Omental fat pad (tissue), 4 donors: ENCODE results near the gene TUBGCP6. TPM values are rescaled to one million over a fixed set of nuclear protein-coding genes. Genes with fewer than 3 reads are reported as not detected.

Experiments
- ATAC-seq: fragments of 150-250 bp; one replicate; pipeline ENCODE4 v1.9.1; 2016; ENCODE audit warnings: mild to moderate bottlenecking, moderate library complexity; ENCODE audit not compliant: low FRiP score
- DNase-seq: peaks from one replicate; pipeline ENCODE4 v3.0.0-alpha.2; 2019; ENCODE audit warnings: low spot score
- CTCF ChIP-seq, 3 donors: fragments of 450-650 bp; IDR thresholded peaks; one replicate each; pipeline ENCODE4 v1.5.1; 2016 to 2017; ENCODE audit warnings: antibody characterized with exemption in 3 of 3, mild to moderate bottlenecking in 3 of 3, moderate library complexity in 2 of 3
- total RNA-seq, 4 donors: library from RNA; depleted of rRNA; stranded (reverse); fragments of >200 nt; gene quantifications; one replicate each; pipeline ENCODE4 v1.1.0, GENCODE V29; 2016

Gene TUBGCP6
- total RNA-seq, 4 donors from 2014 or later, result 32.7 to 52.2 (median 33.5) TPM

DNA sequence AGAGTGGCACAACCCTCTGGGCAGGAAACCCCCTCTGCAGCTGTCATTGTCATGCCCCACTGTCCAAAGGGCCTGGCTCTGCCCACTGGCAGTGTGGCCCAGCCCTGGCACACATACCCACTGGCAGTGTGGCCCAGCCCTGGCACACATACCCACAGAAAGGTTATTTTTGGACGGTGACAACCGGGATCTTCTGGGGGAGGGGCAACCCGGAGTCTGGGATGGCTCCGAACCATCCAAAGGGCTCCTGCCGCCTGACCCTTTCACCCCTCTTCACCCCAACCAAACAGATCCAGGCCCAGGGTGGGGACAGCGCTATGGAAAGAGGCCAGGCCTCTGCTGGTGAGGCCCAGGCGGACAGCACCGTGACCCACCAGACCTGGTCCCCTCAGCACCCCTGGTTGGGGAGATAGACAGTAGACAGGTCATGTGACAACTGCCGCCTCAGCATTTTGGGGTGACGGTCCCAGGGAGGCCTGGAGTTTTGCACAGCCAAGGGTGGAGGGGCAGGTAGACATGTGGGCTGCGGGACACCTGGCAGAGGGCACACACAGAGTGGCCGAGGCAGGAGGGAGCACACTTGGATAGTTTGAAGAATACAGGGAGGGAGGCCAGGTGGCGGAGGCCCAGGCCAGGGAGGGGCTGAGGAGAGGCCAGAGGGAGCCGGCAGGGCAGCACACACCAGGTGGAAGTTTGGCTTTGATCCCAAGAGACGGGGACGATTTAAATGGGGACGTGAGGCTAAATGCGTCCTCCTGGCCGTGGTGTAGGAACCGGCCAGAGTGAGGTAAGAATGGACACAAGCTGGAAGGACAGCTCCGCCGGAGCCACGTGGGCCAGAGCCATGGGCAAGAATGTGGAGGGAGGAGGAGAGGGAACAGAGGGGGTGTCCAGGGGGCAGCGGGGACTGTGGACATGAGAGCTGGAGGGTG is 13.8 kb upstream of the TUBGCP6 start:
- ATAC-seq, result no peak
- no peak for DNase-seq
- TF ChIP-seq CTCF (IDR thresholded peaks at IDR 0.05), result no peak

DNA sequence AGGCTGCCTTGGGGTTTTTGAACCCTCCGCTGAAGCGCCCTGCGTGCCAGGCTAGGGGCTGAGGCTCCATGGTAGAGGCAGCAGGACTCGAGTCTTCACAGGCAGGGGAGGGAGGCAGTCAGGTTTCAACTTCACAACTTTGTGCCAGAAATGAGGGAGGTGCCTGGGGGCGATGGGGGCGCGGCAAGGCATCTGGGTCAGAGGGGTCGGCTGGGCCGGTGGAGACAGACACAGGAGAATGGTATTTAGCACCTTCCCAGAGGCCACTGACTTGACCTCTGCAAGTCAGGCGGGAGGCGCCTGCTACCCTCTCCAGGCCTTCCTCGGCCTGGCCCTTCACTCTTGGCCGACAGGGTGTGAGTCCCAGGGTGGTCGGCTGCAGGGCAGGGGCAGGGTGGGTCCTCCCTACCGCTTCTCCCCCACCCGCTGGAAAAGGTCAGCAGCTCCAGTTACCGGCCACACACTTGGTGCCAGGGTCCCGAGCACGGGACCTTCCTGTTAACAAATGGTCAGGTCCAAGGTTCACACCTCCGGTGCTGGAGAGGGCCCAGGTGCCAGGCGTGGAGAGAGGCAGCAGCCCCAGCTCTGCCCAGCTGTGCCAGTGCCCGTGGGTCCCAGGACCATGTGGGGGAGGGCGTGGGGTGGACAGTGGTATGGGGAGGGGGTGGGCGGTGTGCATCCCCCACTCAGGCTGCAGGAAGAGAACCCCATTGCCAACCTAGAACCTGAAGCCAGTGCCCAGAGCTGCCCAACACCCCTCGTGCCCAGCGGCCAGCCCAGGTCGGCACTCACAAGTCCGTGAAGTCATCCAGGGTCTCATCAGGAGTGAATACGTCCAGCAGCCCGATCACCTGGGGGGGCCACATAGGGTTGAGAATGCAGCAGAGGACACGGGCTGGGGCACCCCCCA is 12.9 kb upstream of the TUBGCP6 start:
- no peak for TF ChIP-seq CTCF (IDR thresholded peaks at IDR 0.05)
- DNase-seq, result no peak
- no peak for ATAC-seq

- TF ChIP-seq CTCF (IDR thresholded peaks at IDR 0.05), result no peak
- DNase-seq (no peak), ATAC-seq (no peak)
These were observed 12.2 kb upstream of the TUBGCP6 start for GRCh38 chr22:50257041-50257440.

DNA sequence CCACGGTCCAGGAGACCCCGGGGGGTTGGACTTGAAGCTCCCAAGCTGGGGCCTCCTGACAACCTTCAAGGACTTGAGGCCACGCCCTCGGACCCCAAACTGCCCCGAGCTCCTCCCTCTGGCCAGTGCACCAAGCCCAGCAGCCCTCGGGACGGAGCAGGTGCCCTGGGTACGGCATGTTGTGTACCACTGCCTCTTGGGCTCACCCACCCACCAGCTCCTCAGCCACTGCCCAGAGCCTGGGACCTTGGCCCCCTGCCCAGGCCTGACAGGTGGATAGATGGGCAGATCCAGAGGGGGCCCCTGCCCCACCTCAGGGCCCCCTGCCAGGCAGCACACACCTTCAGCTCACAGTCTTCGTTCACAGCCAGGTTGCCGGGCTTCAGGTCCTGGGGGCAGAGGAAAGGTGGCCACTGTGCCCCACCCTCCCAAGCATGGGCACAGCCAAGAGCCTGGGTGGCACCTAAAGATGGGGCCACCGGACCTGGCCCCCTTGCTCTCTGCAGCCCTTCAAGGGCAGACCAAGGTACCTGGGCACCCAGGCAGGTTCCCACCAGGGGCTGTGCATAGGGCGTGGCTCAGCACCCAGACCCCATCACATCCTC is 11.5 kb upstream of the TUBGCP6 start:
- DNase-seq (no peak), ATAC-seq (no peak)
- TF ChIP-seq CTCF (IDR thresholded peaks at IDR 0.05), result no peak

DNA sequence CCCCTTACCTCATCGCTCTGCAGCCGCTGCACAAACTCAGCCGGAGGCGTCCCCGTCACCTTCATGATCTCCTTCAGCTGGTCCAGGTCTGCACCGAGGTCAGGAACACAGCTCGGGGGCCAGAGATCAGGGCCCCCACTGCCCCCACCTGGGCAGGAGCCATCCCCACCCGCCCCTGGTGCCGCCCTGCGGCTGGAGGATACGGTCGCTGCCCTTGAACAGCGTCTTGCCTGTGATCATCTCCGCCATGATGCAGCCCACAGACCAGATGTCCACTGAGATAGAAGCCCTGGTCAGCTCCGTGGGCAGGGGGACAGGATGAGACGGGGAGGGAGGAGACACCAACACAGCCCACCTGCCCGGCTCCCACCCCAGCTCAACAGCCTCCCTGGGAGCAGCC is 10.8 kb upstream of the TUBGCP6 start:
- DNase-seq, result no peak
- no peak for TF ChIP-seq CTCF (IDR thresholded peaks at IDR 0.05)
- ATAC-seq, result no peak

DNA sequence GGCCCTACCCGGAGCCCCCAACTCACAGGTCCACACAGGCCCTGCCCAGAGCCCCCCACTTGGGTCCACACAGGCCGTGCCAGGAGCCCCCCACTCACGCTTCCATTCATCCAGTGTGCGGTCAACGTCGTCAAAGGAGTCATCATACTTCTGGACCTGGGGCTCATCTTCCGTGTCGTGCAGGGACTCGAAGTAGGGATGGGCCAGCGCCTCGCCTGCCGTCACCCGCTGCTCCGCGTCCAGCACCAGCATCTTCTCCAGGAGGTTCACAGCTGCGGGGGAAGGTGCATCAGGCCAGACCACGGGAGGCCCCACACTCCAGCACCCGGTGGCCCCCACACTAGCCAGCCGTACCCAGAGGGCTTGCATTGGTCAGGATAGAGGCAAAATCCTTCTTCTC is 10.3 kb upstream of the TUBGCP6 start:
- ATAC-seq (no peak), DNase-seq (no peak)
- no peak for TF ChIP-seq CTCF (IDR thresholded peaks at IDR 0.05)
